Measurements from ENCODE around the gene HIVEP3.

- no peak for TF ChIP-seq CTCF (IDR thresholded peaks at IDR 0.05)
- TF ChIP-seq POLR2A (IDR thresholded peaks at IDR 0.05) = no peak
Measured at GRCh38 chr1:41672173-41672572, 246.5 kb downstream of the HIVEP3 start.

Data from body of pancreas (tissue), 4 donors.